Colonic mucosa (tissue), 4 donors: Measurements from ENCODE around the gene DOCK2. TPM values are rescaled to one million over a fixed set of nuclear protein-coding genes. Genes with fewer than 3 reads are reported as not detected.

Experiments used
- DNase-seq: peaks from one replicate; pipeline ENCODE4 v3.0.0-alpha.2; 2020
- H3K27ac ChIP-seq: fragments of 200-600 bp; one replicate; pipeline ENCODE4 v1.8.0; 2021
- H3K27me3 ChIP-seq: fragments of 200-600 bp; one replicate; pipeline ENCODE4 v1.8.0; 2021
- H3K36me3 ChIP-seq: fragments of 200-600 bp; one replicate; pipeline ENCODE4 v1.8.0; 2021
- H3K4me1 ChIP-seq: fragments of 200-600 bp; one replicate; pipeline ENCODE4 v1.8.0; 2021; ENCODE audit warnings: mild to moderate bottlenecking
- H3K4me3 ChIP-seq: fragments of 200-600 bp; one replicate; pipeline ENCODE4 v1.8.0; 2021
- H3K9ac ChIP-seq, 2 donors: one replicate each; pipeline ENCODE4 v1.7.0; 2013; ENCODE audit warnings: control low read depth in 2 of 2, low read depth in 2 of 2, low read length in 2 of 2
- H3K9me3 ChIP-seq: fragments of 200-600 bp; one replicate; pipeline ENCODE4 v1.8.0; 2021
- intact Hi-C: fragments of 100-400 bp; cut with DNase I; formaldehyde crosslinking; loops from one replicate; pipeline ENCODE4 v1.14.1; 2022
- total RNA-seq, 2 donors: library from RNA; stranded (reverse); fragmentation: NEBNext Ultra II Directional in 1 of 2; extraction: Animal tissue kit (Norgen Biotek cat#: 25700) in 1 of 2; gene quantifications; one replicate each; pipeline ENCODE4 v1.2.1, GENCODE V29; 2021
- TF ChIP-seq, protein P1 (sequence below): fragments of 200-600 bp; IDR thresholded peaks from one replicate; pipeline ENCODE4 v1.8.0; 2022; ENCODE audit warnings: antibody characterized with exemption, mild to moderate bottlenecking
- donor health status: healthy.
- donor health status: DM: no; HTN: no; CAD: no.
- donor health status: DM: no; HTN: no; CAD: no.

DOCK2 gene
- total RNA-seq, 2 donors from 2014 or later, result 4.8 to 6.0 TPM

- Histone ChIP-seq H3K27ac (no peak overlapping the region), H3K9me3 (no peaks in the 10 kb centered on the region), H3K9ac (no peak overlapping the region), H3K36me3 (no peaks in the 10 kb centered on the region), H3K4me1 (no peaks in the 10 kb centered on the region), H3K4me3 (no peak overlapping the region), H3K27me3 (no peaks in the 10 kb centered on the region)
- intact Hi-C loops, result no loop called here
- TF ChIP-seq, protein P1, sequence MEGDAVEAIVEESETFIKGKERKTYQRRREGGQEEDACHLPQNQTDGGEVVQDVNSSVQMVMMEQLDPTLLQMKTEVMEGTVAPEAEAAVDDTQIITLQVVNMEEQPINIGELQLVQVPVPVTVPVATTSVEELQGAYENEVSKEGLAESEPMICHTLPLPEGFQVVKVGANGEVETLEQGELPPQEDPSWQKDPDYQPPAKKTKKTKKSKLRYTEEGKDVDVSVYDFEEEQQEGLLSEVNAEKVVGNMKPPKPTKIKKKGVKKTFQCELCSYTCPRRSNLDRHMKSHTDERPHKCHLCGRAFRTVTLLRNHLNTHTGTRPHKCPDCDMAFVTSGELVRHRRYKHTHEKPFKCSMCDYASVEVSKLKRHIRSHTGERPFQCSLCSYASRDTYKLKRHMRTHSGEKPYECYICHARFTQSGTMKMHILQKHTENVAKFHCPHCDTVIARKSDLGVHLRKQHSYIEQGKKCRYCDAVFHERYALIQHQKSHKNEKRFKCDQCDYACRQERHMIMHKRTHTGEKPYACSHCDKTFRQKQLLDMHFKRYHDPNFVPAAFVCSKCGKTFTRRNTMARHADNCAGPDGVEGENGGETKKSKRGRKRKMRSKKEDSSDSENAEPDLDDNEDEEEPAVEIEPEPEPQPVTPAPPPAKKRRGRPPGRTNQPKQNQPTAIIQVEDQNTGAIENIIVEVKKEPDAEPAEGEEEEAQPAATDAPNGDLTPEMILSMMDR, result no peak
- DNase-seq, result no peak
Observed at GRCh38 chr5:169910393-169910792, 273.3 kb downstream of the DOCK2 start.

DNA sequence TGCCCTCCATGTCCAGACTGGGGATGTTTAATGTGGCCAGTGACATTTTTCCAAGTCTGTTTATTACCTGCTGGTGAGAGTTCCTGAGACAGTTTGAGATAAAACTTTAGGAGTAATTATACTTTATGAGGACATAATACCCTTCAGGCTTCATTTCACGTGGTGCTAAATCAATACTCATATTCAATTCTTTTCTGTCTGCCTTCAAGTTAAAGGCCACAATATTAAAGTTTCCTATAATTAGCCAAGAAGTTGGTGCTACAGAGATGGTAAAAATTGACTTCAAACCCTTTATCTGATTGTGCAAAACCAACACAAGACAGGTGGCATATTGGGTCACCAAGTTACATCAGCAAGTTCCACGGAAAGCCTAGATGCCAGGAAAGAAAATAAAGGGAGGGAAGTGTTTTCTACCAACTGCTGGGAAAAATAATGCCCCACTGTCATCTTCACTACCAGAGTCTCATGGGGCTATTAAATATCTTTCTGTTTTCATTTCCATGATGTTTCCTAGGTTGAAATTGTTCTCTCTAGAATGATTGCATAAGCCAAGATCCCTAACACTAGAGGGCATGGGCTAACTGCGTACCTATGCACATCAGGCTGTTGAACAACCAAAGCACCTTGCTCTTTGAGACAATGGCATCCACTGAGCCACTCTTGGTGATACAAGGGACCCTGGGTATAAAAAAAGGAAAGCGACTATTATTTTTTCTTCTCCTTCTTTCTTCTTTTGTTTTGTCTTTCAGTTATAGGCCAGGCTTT is 274.6 kb downstream of the DOCK2 start:
- H3K9me3 ChIP-seq, result no peaks in the 10 kb centered on the region
- H3K27ac ChIP-seq, result no peak overlapping the region
- no peaks in the 10 kb centered on the region for H3K4me1 ChIP-seq
- no peak overlapping the region for H3K9ac ChIP-seq
- H3K36me3 ChIP-seq, result no peaks in the 10 kb centered on the region
- no peaks in the 10 kb centered on the region for H3K27me3 ChIP-seq
- intact Hi-C loops, result no loop called here
- TF ChIP-seq, protein P1, result no peak
- no peak overlapping the region for H3K4me3 ChIP-seq
- DNase-seq, result no peak

GRCh38 chr5:169913479-169913878 is 276.4 kb downstream of the DOCK2 start:
- no peaks in the 10 kb centered on the region for H3K36me3 ChIP-seq
- TF ChIP-seq, protein P1, result no peak
- no peak for DNase-seq
- H3K9me3 ChIP-seq, result no peaks in the 10 kb centered on the region
- H3K27ac ChIP-seq, result no peak overlapping the region
- H3K4me3 ChIP-seq, result no peak overlapping the region
- intact Hi-C loops, result no loop called here
- H3K27me3 ChIP-seq, result no peaks in the 10 kb centered on the region
- H3K9ac ChIP-seq, result no peak overlapping the region
- no peaks in the 10 kb centered on the region for H3K4me1 ChIP-seq

- intact Hi-C loops, result no loop called here
- Histone ChIP-seq H3K27me3 (no peaks in the 10 kb centered on the region), H3K27ac (no peak overlapping the region), H3K9me3 (no peaks in the 10 kb centered on the region), H3K9ac (no peak overlapping the region), H3K4me1 (no peaks in the 10 kb centered on the region), H3K4me3 (no peak overlapping the region), H3K36me3 (no peaks in the 10 kb centered on the region)
- no peak for DNase-seq
- TF ChIP-seq, protein P1, result no peak
Observed at GRCh38 chr5:169914766-169915165, 277.7 kb downstream of the DOCK2 start.

- H3K27me3 ChIP-seq, result no peaks in the 10 kb centered on the region
- H3K27ac ChIP-seq, result no peak overlapping the region
- no peaks in the 10 kb centered on the region for H3K9me3 ChIP-seq
- TF ChIP-seq, protein P1, result no peak
- H3K36me3 ChIP-seq, result no peaks in the 10 kb centered on the region
- H3K9ac ChIP-seq, result no peak overlapping the region
- intact Hi-C loops, result no loop called here
- H3K4me3 ChIP-seq, result no peak overlapping the region
- no peaks in the 10 kb centered on the region for H3K4me1 ChIP-seq
- DNase-seq, result no peak
Observed at GRCh38 chr5:169917500-169917899, 280.4 kb downstream of the DOCK2 start.
